GM21381 (cell line): ENCODE results near the gene IFIT3.
"Not testable (repeated sequence)": the region's sequence is repeated elsewhere in the genome, so short reads cannot be mapped to it uniquely, and the experiment has no call there.

Experiments used
- ATAC-seq: cut with Tn5 transposase; IDR thresholded peaks from one replicate; pipeline ENCODE4 v1.9.1; 2021; ENCODE audit warnings: mild to moderate bottlenecking, moderate library complexity; ENCODE audit not compliant: unreplicated experiment

Gene IFIT3

GRCh38 chr10:89331487-89332122, 3.8 kb downstream of the IFIT3 start:
- ATAC-seq: not testable (repeated sequence)

GRCh38 chr10:89332123-89332633, 4.4 kb downstream of the IFIT3 start:
- peak; percentile 42 for ATAC-seq

DNA sequence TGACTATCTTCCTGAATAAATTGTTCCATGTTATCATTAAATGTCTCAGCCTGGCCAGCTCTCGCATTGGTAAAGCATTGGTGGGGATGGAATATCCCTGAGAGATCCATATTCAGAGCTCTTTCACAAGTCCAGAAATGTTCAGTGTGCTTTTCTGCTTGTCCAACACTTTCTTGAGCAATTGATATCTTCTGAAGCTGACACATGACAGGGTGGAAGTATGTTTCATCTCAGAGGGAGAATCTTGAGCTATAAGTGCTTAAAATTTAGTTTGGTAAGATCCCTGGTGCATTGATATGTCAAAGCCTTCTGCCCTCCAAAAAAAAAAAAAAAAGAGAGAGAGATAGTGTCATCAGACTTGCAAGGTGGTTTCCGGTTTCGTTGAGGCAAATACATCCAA, 7.4 kb downstream of the IFIT3 start:
- no peak for ATAC-seq

GRCh38 chr10:89336241-89336640, 8.4 kb downstream of the IFIT3 start:
- ATAC-seq: no peak

- no peak for ATAC-seq
Measured at GRCh38 chr10:89337484-89337883, 9.7 kb downstream of the IFIT3 start.

GRCh38 chr10:89338713-89339112, 10.9 kb downstream of the IFIT3 start:
- no peak for ATAC-seq

- ATAC-seq: no peak
Measured at GRCh38 chr10:89339875-89340274, 12.1 kb downstream of the IFIT3 start.

DNA sequence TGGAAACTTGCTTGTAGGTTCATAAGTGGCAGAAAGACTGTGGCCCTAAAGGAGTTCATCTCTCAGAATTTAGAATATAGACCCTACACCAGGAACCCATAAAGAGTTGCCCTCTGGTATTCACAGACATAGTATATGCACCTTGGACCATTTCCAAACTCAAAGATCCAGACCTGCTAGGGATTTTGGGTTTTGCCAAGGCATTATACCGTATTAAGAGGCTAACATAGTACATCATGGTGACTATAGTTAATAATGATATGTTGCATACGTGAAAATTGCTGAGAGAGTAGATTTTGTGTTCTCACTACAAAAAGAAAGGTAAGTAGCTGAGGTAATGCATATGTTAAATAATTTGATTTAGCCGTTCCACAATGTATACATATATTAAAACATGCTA, 13.9 kb downstream of the IFIT3 start:
- no peak for ATAC-seq

- ATAC-seq: no peak
Measured at GRCh38 chr10:89342206-89342958, 14.6 kb downstream of the IFIT3 start.

GRCh38 chr10:89343089-89343767, 15.4 kb downstream of the IFIT3 start:
- ATAC-seq: no peak

DNA sequence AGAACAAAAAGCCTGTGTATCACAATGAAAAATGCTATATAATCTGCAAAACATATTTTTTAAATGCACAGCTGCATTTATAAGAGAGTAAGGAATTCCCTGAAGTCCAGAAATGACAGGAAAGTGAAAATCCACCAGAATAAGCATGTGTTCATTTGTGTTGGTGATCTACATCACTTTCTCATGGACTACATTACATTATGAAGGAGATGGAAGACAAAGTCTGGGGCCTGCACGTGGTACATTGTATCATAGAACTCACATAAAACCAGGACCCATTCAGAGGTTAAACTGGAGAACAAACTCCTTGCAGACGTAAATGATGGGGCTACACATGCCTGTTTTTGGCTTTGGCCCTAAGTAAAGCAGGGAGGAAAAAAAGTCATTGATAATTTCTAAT, 16.4 kb downstream of the IFIT3 start:
- ATAC-seq: no peak

DNA sequence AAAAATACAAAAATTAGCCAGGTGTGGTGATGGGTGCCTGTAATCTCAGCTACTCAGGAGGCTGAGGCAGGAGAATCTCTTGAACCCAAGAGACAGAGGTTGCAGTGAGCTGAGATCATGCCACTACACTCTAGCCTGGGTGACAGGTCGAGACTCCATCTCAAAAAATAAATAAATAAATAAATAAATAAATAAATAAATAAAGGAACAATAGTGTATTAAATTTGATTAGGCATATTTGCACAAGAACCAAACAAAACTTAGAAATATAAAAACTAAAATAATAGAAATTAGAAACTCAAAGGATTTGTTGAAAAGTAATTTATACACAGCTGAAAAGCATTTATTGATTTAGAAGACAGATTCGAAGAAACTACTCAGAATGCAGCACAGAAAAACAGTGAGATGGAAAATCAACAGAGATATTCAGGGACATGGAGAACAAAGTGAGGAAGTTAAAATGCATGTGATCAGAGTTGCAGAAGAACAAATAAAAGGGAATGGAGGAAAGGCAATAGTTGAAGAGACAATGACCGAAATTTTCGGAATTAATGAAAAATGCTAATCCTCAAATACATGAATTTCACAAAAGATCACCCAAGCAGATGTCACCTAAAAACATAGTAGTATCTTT, 17.7 kb downstream of the IFIT3 start:
- ATAC-seq: no peak

- no peak for ATAC-seq
Measured at GRCh38 chr10:89346405-89347254, 18.8 kb downstream of the IFIT3 start.

GRCh38 chr10:89347701-89348457, 20.1 kb downstream of the IFIT3 start:
- ATAC-seq: no peak

DNA sequence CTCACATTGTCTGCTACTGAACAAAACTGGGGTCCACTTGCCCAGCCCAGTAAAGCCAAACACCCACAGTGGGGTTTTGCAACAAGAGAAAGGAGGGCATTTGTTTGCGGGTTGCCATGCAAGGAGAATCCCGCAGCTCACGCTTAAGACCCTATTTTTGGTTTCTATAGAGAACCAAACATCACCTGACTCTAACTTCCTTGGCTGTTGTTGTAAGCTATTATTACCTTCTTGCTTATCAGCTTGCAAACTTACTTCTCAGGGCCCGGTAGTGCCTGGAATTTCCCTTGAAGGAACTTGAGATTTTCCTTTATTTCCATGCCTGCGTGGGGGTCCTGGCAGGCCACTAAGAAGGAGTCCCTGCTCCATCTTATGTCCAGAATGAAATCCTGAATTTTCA, 20.7 kb downstream of the IFIT3 start:
- ATAC-seq: no peak

DNA sequence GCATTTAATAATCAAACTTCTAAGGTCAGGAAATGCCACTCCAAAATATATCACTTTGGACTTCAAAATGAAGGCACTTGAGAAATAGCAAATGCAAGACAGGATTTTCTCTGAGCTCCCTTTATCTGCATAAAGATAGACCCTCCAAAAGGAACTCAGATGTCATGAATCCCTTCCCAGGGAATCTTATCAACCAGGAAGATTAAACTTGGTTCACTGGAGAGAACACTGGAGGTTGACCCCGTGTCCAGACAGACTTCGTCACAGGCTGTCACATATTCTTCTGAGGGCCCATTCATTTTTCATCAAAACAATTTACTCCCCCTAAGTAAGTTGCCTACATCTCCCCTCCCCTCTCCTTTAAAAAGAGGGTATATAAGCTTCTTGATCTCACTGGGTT, 21.2 kb downstream of the IFIT3 start:
- no peak for ATAC-seq

DNA sequence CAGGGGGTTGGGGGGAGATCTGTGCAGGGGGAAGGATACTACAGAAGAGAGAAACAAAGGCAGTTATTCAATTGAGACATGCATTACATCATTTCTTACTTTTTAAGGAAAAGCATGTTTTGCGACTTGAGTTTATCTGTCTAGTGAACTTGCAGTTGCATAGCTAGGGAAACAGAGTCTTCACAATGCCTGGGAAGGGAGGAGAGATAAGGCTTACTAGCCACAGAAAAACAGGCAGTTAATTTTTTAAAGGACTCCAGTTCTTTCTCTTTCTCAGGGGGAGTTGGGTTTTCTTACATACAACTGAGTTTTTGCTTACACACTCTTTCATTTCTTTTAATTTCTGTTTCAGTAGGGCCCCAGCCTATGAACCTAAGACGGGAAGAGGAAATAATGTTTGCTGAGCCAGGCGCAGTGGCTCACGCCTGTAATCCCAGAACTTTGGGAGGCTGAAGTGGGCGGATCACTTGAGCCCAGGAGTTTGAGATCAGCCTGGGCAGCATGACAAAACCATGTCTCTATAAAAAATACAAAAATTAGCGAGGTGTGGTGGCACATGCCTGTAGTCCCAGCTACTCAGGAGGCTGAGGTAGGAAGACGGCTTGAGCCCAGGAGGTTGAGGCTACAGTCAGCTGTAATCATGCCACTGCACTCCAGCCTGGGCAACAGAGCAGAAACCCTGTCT, 23.0 kb downstream of the IFIT3 start:
- peak; percentile 35 for ATAC-seq

GRCh38 chr10:89351412-89351779, 23.6 kb downstream of the IFIT3 start:
- ATAC-seq: peak; percentile 81
